Measurements from ENCODE around the gene LPCAT2. TPM values are rescaled to one million over a fixed set of nuclear protein-coding genes. Genes with fewer than 3 reads are reported as not detected.

LPCAT2 gene
- total and polyA plus RNA-seq, 2 donors (not counting 3 experiments of a cell fraction or from before 2014, with no cell fraction given), result 64.5 to 72.9 TPM

GRCh38 chr16:55464375-55464774, 44.5 kb upstream of the LPCAT2 start:
- dilution Hi-C loops (cut with MboI; ENCODE audit: extremely low pct_ligation_motif_present, low sequenced_read_pairs), result no loop called here
- POLR2A ChIA-PET, result interaction anchor here (0.9 kb wide), 1 partner anchor 238 kb away, joined by 5 read pairs; no protein-coding TSS in a partner anchor

More at GRCh38 chr16:55464375-55464774, 44.5 kb upstream of the LPCAT2 start:
- no peaks in the 10 kb centered on the region for H3K9me1 ChIP-seq (replicated peaks; ENCODE audit: control insufficient read depth, extremely low read depth, insufficient read depth, low read length)
- intact Hi-C loops (cut with micrococcal nuclease), result loop anchor here (2.0 to 10.0 kb wide), 2 partner anchors 44 to 1910 kb away; partner anchors contain the start of gene LPCAT2
- H3K27me3 ChIP-seq (ENCODE audit: control insufficient read depth in 2 of 2, insufficient read depth in 2 of 2, low read length in 2 of 2), result peaks cover 2 to 6% of the 10 kb centered on the region in 2 experiments
- no peak overlapping the region for H2AFZ ChIP-seq (ENCODE audit: low read depth, low read length)
- H4K20me1 ChIP-seq (replicated peaks; ENCODE audit: control insufficient read depth, extremely low read depth, insufficient read depth, low read length), result no peaks in the 10 kb centered on the region
- H3K4me2 ChIP-seq (ENCODE audit: insufficient read depth, low read length), result no peak overlapping the region
- no peaks in the 10 kb centered on the region for H3K4me1 ChIP-seq (ENCODE audit: control insufficient read depth, extremely low read depth, insufficient read depth, low read length)
- BruUV-seq (replicated peaks), result no TSS peak
- H3K4me3 ChIP-seq (replicated peaks in 1 of 3; ENCODE audit: insufficient read depth in 1 of 3, low read depth in 1 of 3, low read length in 3 of 3), result no peak overlapping the region
- H3K36me3 ChIP-seq (ENCODE audit: control insufficient read depth in 2 of 2, extremely low read depth in 1 of 2, insufficient read depth in 2 of 2, low read length in 2 of 2), result no peaks in the 10 kb centered on the region
- no peak overlapping the region for H3K27ac ChIP-seq (ENCODE audit: insufficient read depth, low read depth, low read length)
- no peak for DNase-seq (ENCODE audit: low read depth, low spot score)
- H3K9ac ChIP-seq (replicated peaks; ENCODE audit: extremely low read depth, insufficient read depth, low read length), result no peak overlapping the region
- no peaks in the 10 kb centered on the region for H3K9me3 ChIP-seq (replicated peaks; ENCODE audit: control insufficient read depth, insufficient read depth, low read length)
- CTCF ChIA-PET, result interaction anchor here (0.5 to 6.2 kb wide), 78 partner anchors 8 to 1928 kb away, joined by 3 to 408 read pairs (median 4); partner anchors contain the start of gene MMP2
- no peak for FAIRE-seq
- H3K79me2 ChIP-seq (ENCODE audit: control insufficient read depth, insufficient read depth, low read length), result no peaks in the 10 kb centered on the region
- TF ChIP-seq MAX (IDR thresholded peaks at IDR 0.05; ENCODE audit: insufficient read depth, insufficient read length) (no peak), FOS (IDR thresholded peaks at IDR 0.05; ENCODE audit: borderline replicate concordance, insufficient read depth, low read length) (no peak), CTCF (IDR thresholded peaks at IDR 0.05; ENCODE audit: extremely low read depth in 1 of 2, insufficient read depth in 1 of 2, low read depth in 1 of 2, low read length in 2 of 2) (no peak)
